Measurements from ENCODE around the gene IRS2.

DNA sequence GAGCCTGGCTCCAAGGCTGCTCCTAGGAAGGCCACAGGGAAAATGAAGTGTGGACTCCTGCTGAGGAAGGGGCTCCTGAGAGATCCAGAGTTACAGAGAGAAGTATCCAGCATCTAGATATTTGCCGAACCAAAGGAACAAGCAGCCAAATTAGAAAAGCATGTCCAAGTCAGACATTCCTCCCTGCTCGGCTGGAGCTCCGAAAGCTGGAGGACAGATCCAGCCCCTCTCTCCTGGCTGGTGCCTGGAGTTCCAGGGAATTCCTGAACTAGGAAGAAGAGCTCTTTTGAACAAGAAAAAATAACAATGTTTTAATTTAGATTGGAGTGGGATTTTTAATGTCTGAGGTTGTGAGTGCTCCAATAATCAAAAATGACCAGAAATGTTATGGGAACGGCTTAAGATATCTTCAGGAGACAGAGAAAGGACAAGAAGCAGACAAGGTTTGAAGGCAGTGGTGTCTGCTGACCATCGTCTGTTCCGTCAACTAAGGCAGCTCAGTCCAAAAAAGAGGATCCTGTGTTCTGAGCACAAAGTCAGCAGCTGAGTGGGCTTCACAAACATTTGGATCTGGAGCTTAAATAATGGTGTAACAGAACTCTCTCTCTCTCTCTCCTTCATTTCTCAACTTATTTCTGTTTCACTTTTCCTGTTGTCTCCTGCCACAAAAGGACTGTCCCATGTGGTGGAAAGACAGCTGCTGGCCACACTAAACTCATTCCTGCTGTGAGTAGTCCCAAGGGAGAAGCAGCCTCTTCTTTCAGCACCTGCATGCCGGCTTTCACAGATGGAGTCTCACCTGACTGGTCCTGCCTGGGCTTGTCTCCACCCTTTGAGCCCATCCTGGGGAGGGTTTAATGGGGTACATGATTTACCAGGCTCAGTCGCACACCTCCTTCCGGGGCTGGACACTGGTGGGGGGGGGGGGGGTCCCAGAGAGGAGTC, 31.5 kb upstream of the IRS2 start:
- TF ChIP-seq POLR2A (IDR thresholded peaks at IDR 0.05) = no peak
- TF ChIP-seq, protein P1, sequence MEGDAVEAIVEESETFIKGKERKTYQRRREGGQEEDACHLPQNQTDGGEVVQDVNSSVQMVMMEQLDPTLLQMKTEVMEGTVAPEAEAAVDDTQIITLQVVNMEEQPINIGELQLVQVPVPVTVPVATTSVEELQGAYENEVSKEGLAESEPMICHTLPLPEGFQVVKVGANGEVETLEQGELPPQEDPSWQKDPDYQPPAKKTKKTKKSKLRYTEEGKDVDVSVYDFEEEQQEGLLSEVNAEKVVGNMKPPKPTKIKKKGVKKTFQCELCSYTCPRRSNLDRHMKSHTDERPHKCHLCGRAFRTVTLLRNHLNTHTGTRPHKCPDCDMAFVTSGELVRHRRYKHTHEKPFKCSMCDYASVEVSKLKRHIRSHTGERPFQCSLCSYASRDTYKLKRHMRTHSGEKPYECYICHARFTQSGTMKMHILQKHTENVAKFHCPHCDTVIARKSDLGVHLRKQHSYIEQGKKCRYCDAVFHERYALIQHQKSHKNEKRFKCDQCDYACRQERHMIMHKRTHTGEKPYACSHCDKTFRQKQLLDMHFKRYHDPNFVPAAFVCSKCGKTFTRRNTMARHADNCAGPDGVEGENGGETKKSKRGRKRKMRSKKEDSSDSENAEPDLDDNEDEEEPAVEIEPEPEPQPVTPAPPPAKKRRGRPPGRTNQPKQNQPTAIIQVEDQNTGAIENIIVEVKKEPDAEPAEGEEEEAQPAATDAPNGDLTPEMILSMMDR (IDR thresholded peaks at IDR 0.05) = no peak

Data from testis (tissue), 2 donors.